ES-I3 (cell line): ENCODE results near the gene TBXAS1.

Experiments used
- H3K36me3 ChIP-seq: 2 replicates; pipeline ENCODE4 v1.6.1; 2013; ENCODE audit warnings: mild to moderate bottlenecking, low read length, control low read depth, moderate library complexity; ENCODE audit not compliant: insufficient read depth
- H3K4me1 ChIP-seq: 2 replicates; pipeline ENCODE4 v1.6.1; 2013; ENCODE audit warnings: mild to moderate bottlenecking, control low read depth, low read length; ENCODE audit not compliant: insufficient read depth
- H3K9ac ChIP-seq: 2 replicates; pipeline ENCODE4 v1.6.1; 2013; ENCODE audit warnings: low read depth, mild to moderate bottlenecking, low read length, moderate library complexity
- H3K9me3 ChIP-seq: 2 replicates; pipeline ENCODE4 v1.6.1; 2013; ENCODE audit warnings: mild to moderate bottlenecking, low read length, moderate library complexity; ENCODE audit not compliant: control insufficient read depth, insufficient read depth

TBXAS1 gene

DNA sequence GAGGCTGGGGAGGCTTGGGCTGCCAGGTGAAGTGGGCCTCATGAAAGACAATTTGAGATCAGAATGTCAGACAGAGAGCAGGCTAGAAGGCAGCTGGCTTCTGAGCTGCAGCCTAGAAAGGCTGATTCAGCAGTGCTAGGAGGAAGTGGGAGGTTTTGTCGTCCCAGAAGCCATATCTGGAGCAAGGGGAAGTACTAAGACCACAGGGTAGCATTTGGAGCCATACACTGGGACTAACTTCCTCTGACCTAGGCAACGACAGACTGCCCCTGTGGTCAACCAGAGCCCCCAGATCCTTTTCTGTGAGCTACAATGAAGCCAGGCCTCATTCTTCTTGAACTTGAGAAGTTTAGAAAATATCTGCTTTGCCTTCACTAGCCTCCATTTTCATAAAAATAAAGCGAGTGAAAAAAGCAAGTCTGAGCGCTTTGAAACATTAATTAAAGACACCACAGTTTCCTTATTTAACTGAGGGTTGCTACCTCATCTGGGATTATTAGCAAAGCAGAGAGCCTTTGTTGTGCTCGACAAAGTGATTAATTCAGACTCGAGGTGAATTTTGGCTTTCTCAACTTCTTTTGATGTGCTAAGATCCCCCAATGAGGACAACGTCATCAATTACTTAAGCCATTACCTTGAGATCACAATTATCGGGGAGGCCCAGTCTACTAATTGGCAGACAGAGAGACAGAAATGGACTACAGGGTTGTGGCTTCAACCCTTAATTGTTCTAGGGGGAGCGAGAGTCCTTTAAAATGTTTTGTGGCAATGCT is 26.6 kb downstream of the TBXAS1 start:
- Histone ChIP-seq H3K9me3 (no peaks in the 10 kb centered on the region), H3K4me1 (no peaks in the 10 kb centered on the region; the same call in 1 of the 2 replicates), H3K9ac (no peak overlapping the region), H3K36me3 (no peaks in the 10 kb centered on the region)

DNA sequence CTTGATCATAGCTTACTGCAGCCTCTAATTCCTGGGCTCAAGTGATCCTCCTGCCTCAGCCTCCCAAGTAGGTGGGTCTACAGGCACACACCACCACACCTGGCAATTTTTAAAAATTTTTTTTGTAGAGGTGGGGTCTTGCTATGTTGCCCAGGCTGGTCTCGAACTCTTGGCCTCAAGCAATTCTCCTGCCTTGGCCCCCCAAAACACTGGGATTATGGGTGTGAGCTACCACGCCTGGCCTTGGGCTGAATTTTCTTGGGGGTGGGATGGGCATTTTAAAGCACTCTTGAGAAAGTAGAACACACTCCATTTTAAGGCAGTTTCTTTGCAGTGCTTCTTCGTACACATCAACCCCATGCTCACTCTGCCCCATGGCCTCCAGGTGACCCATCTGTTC is 28.7 kb downstream of the TBXAS1 start:
- Histone ChIP-seq H3K9ac (no peak overlapping the region), H3K9me3 (no peaks in the 10 kb centered on the region), H3K36me3 (no peaks in the 10 kb centered on the region), H3K4me1 (no peaks in the 10 kb centered on the region; the same call in 1 of the 2 replicates)

DNA sequence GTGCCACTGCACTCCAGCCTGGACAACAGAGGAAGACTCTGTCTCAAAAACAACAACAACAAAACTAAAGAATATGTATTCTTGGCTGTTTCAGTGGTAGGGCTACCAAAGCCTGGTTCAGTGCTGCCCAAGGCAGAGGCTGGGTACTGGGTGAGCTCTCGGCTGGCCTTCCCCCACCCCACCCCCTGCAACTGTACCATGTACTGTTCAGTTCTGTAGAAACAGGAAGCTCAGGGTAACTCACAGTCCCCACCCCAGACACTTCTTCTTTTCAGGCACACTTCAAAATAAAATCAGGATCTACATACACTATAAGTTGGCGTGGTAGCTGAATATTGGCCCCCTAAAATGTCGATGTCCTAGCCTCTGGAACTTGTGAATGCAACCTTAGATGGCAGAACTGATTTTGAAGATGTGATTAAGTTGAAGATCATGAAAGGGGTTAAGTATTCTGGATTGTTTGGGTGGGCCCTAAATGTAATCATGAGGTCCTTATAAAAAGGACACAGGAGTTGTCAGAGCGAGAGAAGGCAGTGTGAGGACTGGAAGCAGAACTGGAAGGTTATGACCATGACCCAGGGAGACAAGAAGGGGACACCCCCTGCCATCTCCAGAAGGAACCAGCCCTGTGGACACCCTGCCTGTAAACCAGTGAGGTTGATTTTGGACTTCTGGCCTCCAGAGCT is 31.2 kb downstream of the TBXAS1 start:
- H3K4me1 ChIP-seq = no peaks in the 10 kb centered on the region; the same call in 1 of the 2 replicates
- H3K36me3 ChIP-seq = no peaks in the 10 kb centered on the region
- H3K9me3 ChIP-seq = no peaks in the 10 kb centered on the region
- H3K9ac ChIP-seq = no peak overlapping the region

DNA sequence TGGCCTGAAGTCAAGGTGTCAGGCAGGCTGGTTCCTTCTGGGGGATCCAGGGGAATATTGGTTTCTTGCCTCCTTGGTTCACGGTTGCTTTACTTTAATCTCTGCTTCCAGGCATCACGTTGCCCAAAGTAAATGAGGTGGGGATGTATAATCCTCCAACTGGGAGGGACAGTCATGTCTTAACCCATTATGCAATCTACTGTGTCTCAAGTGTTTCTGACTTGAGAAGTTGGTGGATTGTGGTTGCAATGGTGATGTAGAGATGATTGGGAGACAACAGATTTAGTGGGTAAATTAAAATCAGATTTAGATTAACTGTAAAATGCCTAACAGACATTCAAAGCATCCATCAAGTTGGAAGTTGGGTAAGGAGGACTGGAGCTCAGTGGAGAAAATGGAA is 32.7 kb downstream of the TBXAS1 start:
- Histone ChIP-seq H3K9me3 (no peaks in the 10 kb centered on the region), H3K9ac (no peak overlapping the region), H3K4me1 (no peaks in the 10 kb centered on the region), H3K36me3 (no peaks in the 10 kb centered on the region)

DNA sequence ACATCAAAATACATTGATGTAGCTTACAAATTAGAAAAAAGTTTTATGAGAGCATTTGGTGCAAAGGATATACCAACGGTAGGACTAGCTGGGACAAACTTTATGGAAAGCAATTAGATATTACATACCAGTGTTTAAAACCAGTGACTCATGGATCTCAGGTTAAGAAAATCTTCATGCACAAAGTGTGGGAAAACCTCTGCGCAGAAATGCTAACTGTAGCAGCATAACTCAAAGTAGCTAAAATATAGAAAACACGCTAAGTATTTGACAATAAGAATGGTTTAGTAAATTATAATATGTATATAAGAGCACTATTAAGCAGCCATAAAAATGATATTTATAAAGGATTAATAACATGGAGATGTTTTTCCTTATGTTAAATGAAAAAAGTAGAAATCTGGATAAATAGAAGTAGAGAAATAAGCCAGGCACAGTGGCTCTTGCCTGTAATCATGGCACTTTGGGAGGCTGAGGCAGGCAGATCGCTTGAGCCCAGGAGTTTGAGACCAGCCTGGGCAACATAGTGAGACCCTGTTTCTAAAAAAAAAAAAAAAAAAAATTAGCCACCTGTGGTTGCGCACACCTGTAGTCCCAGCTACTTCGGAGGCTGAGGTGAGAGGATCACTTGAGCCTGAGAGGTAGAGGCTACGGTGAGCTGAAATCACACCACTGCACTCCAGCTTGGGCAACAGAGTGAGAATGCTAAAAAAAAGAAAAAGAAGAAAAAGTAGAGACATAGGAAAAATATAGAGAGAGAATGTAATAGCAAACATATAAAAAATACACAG is 37.2 kb downstream of the TBXAS1 start:
- no peak overlapping the region for H3K9ac ChIP-seq
- H3K36me3 ChIP-seq = no peaks in the 10 kb centered on the region
- no peaks in the 10 kb centered on the region for H3K4me1 ChIP-seq
- H3K9me3 ChIP-seq = no peaks in the 10 kb centered on the region; the same call in 1 of the 2 replicates

DNA sequence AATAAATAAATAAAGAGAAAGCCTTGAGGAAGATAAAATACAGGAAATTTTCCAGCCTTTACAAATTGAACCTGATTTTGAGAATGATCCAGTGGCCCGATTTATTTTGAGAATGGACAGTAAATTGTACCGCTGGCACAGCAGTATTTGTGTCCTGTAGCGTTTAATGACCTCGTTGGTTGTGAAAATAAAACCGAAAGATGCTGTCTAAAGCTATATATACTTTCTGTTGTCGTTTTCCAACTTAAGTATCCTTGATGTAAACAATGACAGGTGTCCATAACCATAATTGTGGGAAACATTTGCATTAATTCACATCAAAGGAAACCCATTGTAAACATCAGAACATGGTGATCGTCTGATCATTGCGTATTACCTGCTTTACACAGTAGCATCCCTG is 38.8 kb downstream of the TBXAS1 start:
- H3K4me1 ChIP-seq = no peaks in the 10 kb centered on the region
- no peaks in the 10 kb centered on the region; the same call in 1 of the 2 replicates for H3K9me3 ChIP-seq
- no peak overlapping the region for H3K9ac ChIP-seq
- H3K36me3 ChIP-seq = no peaks in the 10 kb centered on the region

DNA sequence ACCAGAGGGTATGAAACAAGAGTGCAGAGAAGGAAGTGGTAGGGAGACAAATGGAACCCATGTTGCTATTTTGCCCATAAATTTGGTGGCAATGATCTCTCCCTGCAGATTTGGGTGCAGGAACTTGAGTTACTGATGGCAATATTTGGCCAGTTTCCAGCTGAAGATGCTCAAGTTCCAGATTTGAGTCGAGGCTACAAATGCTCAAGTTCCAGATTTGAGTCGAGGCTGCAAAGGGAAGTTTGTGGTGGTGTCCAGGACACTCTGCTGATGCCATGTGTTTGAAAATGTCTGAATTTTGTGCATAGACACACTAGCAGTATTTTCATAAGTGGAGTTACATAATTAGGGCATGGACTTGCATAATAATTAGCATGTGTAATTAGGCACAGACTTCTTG is 40.8 kb downstream of the TBXAS1 start:
- Histone ChIP-seq H3K4me1 (no peaks in the 10 kb centered on the region), H3K9me3 (no peaks in the 10 kb centered on the region; the same call in 1 of the 2 replicates), H3K36me3 (no peaks in the 10 kb centered on the region), H3K9ac (no peak overlapping the region)

DNA sequence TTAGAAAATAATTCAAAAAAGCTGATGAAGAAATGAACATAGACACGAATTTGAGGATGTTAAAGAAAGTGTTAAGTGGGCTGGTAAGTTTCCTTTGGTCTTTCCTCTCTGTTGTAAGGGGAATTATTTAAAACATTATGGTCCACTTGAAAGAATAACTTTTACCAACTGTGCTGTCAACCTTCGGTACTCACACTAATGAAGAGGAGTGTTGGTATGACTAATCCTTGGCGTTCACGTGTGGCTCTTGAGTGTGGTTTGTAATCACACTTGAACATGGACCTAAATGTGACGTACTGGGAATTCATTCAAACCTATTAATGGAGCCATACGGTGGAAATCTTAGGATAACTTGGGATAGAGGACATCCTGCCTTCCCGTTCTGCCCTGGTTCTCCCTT is 41.3 kb downstream of the TBXAS1 start:
- Histone ChIP-seq H3K9me3 (no peaks in the 10 kb centered on the region; the same call in 1 of the 2 replicates), H3K4me1 (no peaks in the 10 kb centered on the region)

DNA sequence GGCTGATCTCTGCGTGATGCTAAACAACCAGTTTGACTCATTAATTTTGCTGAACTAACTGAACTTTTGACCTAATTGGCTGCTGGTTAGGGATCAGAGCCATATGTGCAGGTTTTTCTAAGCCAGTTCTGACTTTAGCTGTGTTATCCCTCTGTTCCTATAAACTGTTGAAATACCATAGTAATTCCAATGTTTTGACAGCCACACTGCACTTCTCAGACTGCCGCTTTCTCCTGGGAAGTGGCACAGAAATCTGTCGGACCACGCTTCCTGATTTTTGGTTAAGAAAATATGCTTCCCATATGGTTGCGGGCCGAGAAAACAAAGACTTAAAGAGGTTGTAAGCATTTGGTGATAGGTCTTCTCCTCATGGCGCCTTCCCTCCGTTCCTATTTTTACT is 42.3 kb downstream of the TBXAS1 start:
- Histone ChIP-seq H3K9ac (no peak overlapping the region), H3K4me1 (no peaks in the 10 kb centered on the region), H3K9me3 (no peaks in the 10 kb centered on the region; the same call in 1 of the 2 replicates), H3K36me3 (no peaks in the 10 kb centered on the region)

More for the DNA sequence above, 41.3 kb downstream of the TBXAS1 start:
- Histone ChIP-seq H3K36me3 (no peaks in the 10 kb centered on the region), H3K9ac (no peak overlapping the region)

DNA sequence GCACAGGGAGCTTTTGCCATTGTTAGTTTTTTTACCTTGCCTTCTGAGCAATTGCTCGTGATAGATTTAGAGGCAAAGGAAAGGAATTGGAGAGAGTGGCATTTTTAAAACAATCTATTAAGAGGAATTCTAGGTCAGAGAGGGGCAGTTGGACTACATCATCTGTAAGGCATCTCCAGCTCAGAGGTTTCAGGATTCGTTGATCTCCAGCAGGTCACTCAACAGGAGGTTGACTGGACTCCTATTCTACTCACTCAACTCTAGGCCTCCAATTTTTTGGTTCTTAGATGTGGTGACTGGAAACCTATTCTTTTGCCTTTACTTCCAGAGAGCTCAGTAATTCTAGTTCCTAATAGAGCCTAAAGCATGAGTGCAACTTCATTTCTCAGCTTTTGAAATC is 42.8 kb downstream of the TBXAS1 start:
- Histone ChIP-seq H3K9ac (no peak overlapping the region), H3K9me3 (no peaks in the 10 kb centered on the region; the same call in 1 of the 2 replicates), H3K36me3 (no peaks in the 10 kb centered on the region), H3K4me1 (no peaks in the 10 kb centered on the region)

DNA sequence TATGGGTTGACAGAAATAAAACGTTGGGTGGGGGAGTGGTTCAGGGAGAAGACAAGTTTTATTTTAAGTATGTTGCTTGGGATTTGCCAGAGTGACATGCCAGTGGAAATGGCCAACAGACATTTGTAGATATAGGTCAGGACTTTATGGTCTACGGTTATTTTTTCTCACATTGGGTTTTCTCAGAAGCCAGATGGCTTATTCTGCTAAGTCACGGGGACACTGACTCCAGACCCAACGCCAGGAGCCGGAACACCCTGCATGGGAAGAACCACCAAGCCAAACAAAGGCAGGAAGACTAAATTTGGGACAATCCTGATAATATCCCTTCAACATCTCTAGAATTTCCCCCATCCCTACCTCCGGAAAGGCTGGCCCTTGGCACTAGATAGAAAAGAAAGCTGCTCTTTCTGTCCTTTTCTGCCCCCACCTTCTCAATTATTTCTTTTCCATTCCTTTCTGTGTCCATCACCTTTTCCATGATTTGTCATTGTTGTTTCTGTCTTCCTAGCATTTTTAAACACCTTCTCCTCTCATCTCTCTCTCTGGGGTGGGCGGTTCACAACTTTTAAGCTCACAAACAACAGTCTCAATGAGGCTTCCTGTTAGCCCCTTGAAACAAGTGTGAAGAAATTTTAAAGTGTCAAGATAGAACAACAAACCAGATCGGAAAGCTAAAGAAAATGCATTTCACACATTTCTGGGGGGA is 44.7 kb downstream of the TBXAS1 start:
- H3K9ac ChIP-seq = no peak overlapping the region
- H3K9me3 ChIP-seq = no peaks in the 10 kb centered on the region
- H3K36me3 ChIP-seq = no peaks in the 10 kb centered on the region
- H3K4me1 ChIP-seq = no peaks in the 10 kb centered on the region

DNA sequence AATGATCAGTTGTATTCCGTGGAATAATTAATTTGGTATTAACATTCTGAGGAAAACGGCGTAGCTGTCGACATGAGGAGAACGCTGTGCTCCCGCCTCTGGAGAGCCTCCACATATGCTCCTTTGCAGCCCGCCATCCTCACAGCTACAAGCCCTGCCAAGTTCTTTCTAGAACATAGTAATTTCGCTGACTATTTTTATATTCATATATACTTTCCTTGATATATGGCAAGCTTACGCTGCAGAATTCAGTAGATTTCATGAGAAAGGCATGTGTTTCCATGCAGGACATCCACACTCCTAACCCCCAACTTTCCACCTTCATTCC is 45.2 kb downstream of the TBXAS1 start:
- Histone ChIP-seq H3K4me1 (no peaks in the 10 kb centered on the region), H3K9me3 (no peaks in the 10 kb centered on the region), H3K9ac (no peak overlapping the region), H3K36me3 (no peaks in the 10 kb centered on the region)

DNA sequence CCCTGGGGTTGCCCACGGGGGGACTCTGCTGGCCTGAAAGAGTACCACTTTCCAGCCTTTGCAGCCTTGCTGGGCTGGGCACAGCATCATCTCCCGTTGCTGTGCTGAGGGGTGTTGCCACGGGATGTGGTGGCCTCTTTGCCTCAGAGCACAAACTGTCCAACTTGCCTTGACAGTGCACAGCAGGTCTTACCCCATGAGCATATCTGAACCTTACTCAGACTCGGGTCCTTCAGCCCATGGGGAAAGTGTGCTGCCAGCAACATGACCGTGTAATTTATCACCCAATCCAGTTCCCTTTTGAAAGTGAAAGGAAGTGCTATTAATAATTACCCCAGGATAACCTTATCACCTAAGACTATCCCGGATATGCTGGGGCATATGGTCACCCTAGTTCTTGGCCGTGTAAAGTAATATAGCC is 46.8 kb downstream of the TBXAS1 start:
- no peaks in the 10 kb centered on the region for H3K9me3 ChIP-seq
- H3K36me3 ChIP-seq = no peaks in the 10 kb centered on the region
- H3K9ac ChIP-seq = no peak overlapping the region
- H3K4me1 ChIP-seq = no peaks in the 10 kb centered on the region; the same call in 1 of the 2 replicates
